A549 (cell line): ENCODE measurements around the gene ARL2BP.

ENCODE experiments used
- ESRRA ChIP-seq: fragments of 150-350 bp; IDR thresholded peaks from 2 replicates; pipeline ENCODE4 v1.6.1; 2014; ENCODE audit warnings: mild to moderate bottlenecking, low read length, borderline replicate concordance
- NPAS2 ChIP-seq: fragments of 250-450 bp; sonication (Bioruptor Pico); IDR thresholded peaks from 2 replicates; pipeline ENCODE4 v1.8.0; 2022; ENCODE audit warnings: mild to moderate bottlenecking, moderate library complexity, borderline replicate concordance
- RARB ChIP-seq: fragments of 250-450 bp; sonication (Bioruptor Pico); IDR thresholded peaks from 2 replicates; pipeline ENCODE4 v1.8.0; 2021; ENCODE audit warnings: mild to moderate bottlenecking, moderate library complexity
- RCOR1 ChIP-seq: fragments of 150-350 bp; IDR thresholded peaks from 2 replicates; pipeline ENCODE4 v1.6.1; 2014; ENCODE audit warnings: antibody characterized with exemption, low read length, low read depth
- TF ChIP-seq, protein P1 (sequence below): fragments of >200 bp; sonication (Bioruptor Twin); formaldehyde crosslinking; IDR thresholded peaks from 3 replicates; pipeline ENCODE4 v1.5.1; 2016

DNA sequence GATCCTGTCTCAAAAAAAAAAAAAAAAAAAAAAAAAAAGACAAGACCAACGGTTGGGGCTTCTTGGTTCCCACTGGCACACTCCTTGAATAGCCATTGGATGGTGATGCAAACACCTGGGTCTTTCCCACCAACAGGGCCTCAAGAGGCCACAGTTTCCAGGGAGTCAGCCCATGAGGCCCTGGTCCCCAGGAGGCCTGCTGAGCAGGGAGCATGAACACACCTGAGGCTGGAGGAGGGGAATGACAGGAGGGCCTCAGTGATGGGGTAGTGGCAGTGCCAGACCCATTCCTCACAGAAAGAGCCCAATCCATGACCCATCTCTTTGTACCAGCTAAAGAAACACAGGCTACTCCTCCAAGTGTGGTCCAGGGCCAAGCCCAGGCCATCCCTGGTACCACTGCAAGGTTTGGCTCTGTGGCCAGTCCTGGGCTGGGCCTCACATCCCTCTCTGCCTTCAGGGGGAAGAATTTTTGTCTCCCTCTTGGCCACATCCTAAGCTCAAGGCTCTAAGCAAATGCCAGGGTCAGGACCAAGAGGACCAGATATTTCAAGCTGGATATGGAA lies 13.9 kb downstream of the ARL2BP start:
- TF ChIP-seq, protein P1, sequence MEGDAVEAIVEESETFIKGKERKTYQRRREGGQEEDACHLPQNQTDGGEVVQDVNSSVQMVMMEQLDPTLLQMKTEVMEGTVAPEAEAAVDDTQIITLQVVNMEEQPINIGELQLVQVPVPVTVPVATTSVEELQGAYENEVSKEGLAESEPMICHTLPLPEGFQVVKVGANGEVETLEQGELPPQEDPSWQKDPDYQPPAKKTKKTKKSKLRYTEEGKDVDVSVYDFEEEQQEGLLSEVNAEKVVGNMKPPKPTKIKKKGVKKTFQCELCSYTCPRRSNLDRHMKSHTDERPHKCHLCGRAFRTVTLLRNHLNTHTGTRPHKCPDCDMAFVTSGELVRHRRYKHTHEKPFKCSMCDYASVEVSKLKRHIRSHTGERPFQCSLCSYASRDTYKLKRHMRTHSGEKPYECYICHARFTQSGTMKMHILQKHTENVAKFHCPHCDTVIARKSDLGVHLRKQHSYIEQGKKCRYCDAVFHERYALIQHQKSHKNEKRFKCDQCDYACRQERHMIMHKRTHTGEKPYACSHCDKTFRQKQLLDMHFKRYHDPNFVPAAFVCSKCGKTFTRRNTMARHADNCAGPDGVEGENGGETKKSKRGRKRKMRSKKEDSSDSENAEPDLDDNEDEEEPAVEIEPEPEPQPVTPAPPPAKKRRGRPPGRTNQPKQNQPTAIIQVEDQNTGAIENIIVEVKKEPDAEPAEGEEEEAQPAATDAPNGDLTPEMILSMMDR = no peak
- TF ChIP-seq NPAS2 (CRISPR knock-in tag) (no peak), RARB (CRISPR knock-in tag) (no peak), ESRRA (no peak), RCOR1 (no peak)
